Stomach (tissue), 9 donors: ENCODE measurements around the gene INF2. TPM values are rescaled to one million over a fixed set of nuclear protein-coding genes. Genes with fewer than 3 reads are reported as not detected.

Experiments
- DNase-seq, 2 donors: peaks; one replicate each; pipeline versions ENCODE4 v3.0.0 to v3.0.0-alpha.2; 2013 to 2019
- H3K27ac ChIP-seq, 5 donors: fragments of 200-600 bp in 4 of 5; sonication (generic) in 4 of 5; one replicate each; pipeline ENCODE4 v1.5.1; 2013 to 2019; ENCODE audit warnings: mild to moderate bottlenecking in 1 of 5, moderate library complexity in 1 of 5
- H3K27me3 ChIP-seq, 3 donors: fragments of 200-600 bp; sonication (generic); one replicate each; pipeline ENCODE4 v1.5.1; 2017 to 2019; ENCODE audit warnings: mixed run types in 1 of 3
- H3K36me3 ChIP-seq, 4 donors: fragments of 200-600 bp; sonication (generic); 1 replicate in 3 of 4; 2 replicates in 1 of 4; pipeline ENCODE4 v1.5.1; 2016 to 2019
- H3K4me1 ChIP-seq, 4 donors: fragments of 200-600 bp; sonication (generic); one replicate each; pipeline ENCODE4 v1.5.1; 2016 to 2019
- H3K4me3 ChIP-seq, 4 donors: fragments of 200-600 bp; sonication (generic) in 3 of 4; one replicate each; pipeline ENCODE4 v1.5.1; 2016 to 2019; ENCODE audit warnings: mild to moderate bottlenecking in 1 of 4
- H3K9me3 ChIP-seq, 4 donors: fragments of 200-600 bp; sonication (generic); one replicate each; pipeline ENCODE4 v1.5.1; 2016 to 2019
- EP300 ChIP-seq: sonication (generic); formaldehyde crosslinking; IDR thresholded peaks from one replicate; pipeline ENCODE4 v1.6.1; 2017; ENCODE audit warnings: antibody characterized with exemption
- POLR2A ChIP-seq, 4 donors: fragments of 450-650 bp; IDR thresholded peaks; one replicate each; pipeline ENCODE4 v1.6.1; 2016; ENCODE audit warnings: antibody characterized with exemption in 4 of 4, control low read depth in 2 of 4, mild to moderate bottlenecking in 1 of 4, moderate library complexity in 1 of 4
- POLR2AphosphoS5 ChIP-seq, 3 donors: sonication (generic); formaldehyde crosslinking; IDR thresholded peaks; one replicate each; pipeline ENCODE4 v1.6.1; 2016; ENCODE audit warnings: antibody characterized with exemption in 3 of 3
- WGBS, 5 donors: extraction: QIAGEN DNeasy Blood & Tissue Kit in 3 of 5; methylation state at CpG; one replicate each; pipeline versions ENCODE4 v1.1.5 to v1.1.7; 2013 to 2018; 5-methylcytosine and 5-hydroxymethylcytosine counted together
- intact Hi-C: fragments of 100-400 bp; cut with DNase I; formaldehyde crosslinking; loops from one replicate; pipeline ENCODE4 v1.15.1; 2023; ENCODE audit warnings: low total_unique reads
- polyA plus RNA-seq, 3 donors: library from polyadenylated mRNA; stranded (reverse); fragments of 200-250 nt; gene quantifications; one replicate each; pipeline ENCODE4 v1.2.3, GENCODE V29; 2013
- total RNA-seq, 5 donors: library from RNA; depleted of rRNA; stranded (reverse); fragments of >200 nt; gene quantifications; one replicate each; pipeline versions ENCODE4 v1.1.0 to v1.2.3, GENCODE V29; 2014 to 2016
- TF ChIP-seq, protein P1 (sequence below), 7 experiments: fragments of 450-650 bp in 4 of 7; fragments of 200-600 bp in 3 of 7; sonication (generic) in 3 of 7; IDR thresholded peaks; one replicate each; pipeline ENCODE4 v1.5.1; 2016 to 2019; ENCODE audit warnings: antibody characterized with exemption in 7 of 7, control low read depth in 2 of 7, mild to moderate bottlenecking in 1 of 7
- donor health status: healthy with polysubstance abuse.
- donor health status: Bipolar disorder and iron deficiency.
- donor health status: healthy.

INF2 gene
- total and polyA plus RNA-seq, 8 donors, result 45.9 to 385 (median 146) TPM

DNA sequence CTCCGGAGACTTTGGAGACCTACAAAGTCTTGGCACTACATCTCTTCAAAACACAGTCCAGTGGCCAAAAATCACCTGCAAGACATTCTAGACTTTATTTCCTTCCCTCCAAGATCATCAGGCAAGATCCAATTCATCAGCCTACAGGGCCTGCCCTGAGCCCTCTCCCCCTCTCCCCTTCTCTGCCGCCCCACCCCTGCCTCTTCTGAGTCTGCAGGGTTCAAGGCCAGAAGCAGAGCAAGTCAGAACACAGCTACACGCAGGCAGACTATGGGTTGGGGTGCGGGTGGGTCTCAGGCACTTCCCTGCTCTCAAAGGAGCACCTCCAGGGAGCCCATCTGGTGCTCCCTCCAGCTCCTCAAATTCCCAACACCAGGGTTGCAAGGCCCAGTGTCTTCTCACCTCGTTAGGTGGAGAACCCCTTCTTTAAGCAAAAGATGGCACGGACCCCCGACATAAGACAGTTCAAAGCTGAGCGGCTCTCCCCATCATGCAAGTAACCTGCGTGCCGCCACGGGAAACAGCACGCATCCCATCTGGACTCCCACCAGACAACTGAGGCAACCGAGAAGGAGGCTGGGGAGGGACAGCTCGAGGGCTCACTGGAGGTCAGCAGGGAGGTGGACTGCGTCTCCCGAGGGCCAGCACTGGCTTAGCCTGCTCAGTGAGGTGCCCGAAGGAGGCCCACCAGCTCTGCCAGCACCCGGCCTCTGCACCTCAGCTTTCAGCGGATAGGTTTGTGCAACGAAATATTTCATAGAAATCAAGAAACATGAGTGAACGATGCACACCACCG lies 5.6 kb upstream of the INF2 start:
- WGBS, 5 donors, result 85 to 90% (median 89%) methylated on average over 15 to 22 of the region's 22 CpGs
- Histone ChIP-seq H3K36me3 (no peaks in the 10 kb centered on the region), H3K4me1 (peaks cover 60 to 68% (median 67%) of the 10 kb centered on the region in 4 donors), H3K9me3 (no peaks in the 10 kb centered on the region), H3K27me3 (no peaks in the 10 kb centered on the region), H3K27ac (no peak overlapping the region), H3K4me3 (no peak overlapping the region)
- TF ChIP-seq, protein P1, sequence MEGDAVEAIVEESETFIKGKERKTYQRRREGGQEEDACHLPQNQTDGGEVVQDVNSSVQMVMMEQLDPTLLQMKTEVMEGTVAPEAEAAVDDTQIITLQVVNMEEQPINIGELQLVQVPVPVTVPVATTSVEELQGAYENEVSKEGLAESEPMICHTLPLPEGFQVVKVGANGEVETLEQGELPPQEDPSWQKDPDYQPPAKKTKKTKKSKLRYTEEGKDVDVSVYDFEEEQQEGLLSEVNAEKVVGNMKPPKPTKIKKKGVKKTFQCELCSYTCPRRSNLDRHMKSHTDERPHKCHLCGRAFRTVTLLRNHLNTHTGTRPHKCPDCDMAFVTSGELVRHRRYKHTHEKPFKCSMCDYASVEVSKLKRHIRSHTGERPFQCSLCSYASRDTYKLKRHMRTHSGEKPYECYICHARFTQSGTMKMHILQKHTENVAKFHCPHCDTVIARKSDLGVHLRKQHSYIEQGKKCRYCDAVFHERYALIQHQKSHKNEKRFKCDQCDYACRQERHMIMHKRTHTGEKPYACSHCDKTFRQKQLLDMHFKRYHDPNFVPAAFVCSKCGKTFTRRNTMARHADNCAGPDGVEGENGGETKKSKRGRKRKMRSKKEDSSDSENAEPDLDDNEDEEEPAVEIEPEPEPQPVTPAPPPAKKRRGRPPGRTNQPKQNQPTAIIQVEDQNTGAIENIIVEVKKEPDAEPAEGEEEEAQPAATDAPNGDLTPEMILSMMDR (IDR thresholded peaks at IDR 0.05), result no peak
- TF ChIP-seq EP300, result no peak
- TF ChIP-seq POLR2A (IDR thresholded peaks at IDR 0.05), result no peak
- no peak for TF ChIP-seq POLR2AphosphoS5 (IDR thresholded peaks at IDR 0.05)
- intact Hi-C loops, result no loop called here
- no peak for DNase-seq

DNA sequence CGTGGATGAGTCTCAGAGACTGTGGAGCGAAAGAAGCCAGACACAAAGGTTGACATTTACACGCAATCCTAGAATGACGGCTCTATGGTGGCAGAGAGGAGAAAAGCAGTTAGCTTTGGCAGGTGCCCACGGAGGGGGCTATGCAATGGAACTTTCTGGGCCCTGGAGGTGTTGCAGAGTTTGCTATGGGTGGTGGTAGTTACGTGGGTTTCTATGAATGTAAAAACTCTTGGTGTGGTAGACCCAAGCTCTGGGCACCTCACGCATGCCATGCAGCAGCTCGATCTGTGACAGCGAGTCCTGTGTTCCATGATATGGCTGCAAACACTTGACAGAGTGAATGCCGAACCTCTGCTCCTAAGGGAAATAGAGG lies 5.0 kb upstream of the INF2 start:
- 90 to 96% (median 95%) methylated on average over 9 to 10 of the region's 10 CpGs for WGBS, 5 donors
- TF ChIP-seq EP300 (no peak), POLR2AphosphoS5 (IDR thresholded peaks at IDR 0.05) (no peak), POLR2A (IDR thresholded peaks at IDR 0.05) (no peak)
- TF ChIP-seq, protein P1 (IDR thresholded peaks at IDR 0.05), result no peak
- Histone ChIP-seq H3K27me3 (no peaks in the 10 kb centered on the region), H3K27ac (no peak overlapping the region), H3K4me1 (peaks cover 58 to 67% (median 66%) of the 10 kb centered on the region in 4 donors), H3K4me3 (no peak overlapping the region), H3K9me3 (no peaks in the 10 kb centered on the region), H3K36me3 (no peaks in the 10 kb centered on the region)
- DNase-seq, result no peak
- intact Hi-C loops, result no loop called here

DNA sequence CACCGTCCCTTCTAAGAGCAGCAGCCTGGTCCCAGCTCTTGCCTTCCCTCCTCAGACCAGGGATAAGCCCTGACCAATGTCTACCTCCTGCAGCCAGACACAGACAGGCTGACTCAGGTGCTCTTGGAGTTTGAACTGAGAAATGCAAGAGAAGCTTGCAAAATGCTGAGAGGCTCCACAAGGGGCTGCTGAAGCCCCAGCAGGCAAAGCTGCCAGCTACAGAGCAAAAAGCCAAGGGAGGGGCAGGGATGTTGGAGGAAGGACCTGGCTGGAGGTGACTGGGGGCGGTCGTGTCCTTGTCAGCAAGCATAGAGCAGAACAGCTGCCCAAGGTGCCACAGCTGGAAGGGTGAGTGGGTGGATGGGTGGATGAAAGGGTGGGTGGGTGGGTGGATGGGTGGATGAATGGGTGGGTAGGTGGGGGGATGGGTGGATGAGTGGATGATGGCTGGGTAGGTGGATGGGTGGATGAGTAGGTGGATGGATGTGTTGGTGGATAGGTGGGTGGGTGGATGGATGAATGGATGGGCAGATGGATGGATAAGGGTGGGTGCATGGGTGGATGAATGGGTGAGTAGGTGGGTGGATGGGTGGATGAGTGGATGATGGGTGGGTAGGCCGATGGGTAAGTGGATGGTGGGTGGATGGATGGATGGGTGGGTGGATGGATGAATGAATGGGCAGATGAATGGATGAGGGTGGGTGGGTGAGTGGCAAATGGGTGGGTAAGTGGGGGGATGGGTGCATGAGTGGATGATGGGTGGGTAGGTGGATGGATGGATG lies 4.0 kb upstream of the INF2 start:
- no peaks in the 10 kb centered on the region for H3K9me3 ChIP-seq
- 71 to 87% (median 82%) methylated on average over 4 of the region's 4 CpGs for WGBS, 5 donors
- H3K36me3 ChIP-seq, result no peaks in the 10 kb centered on the region
- intact Hi-C loops, result no loop called here
- H3K4me1 ChIP-seq, result peaks cover 56 to 65% (median 62%) of the 10 kb centered on the region in 4 donors
- H3K4me3 ChIP-seq, result no peak overlapping the region
- no peak for TF ChIP-seq POLR2A (IDR thresholded peaks at IDR 0.05)
- TF ChIP-seq, protein P1 (IDR thresholded peaks at IDR 0.05), result no peak
- H3K27ac ChIP-seq, result no peak overlapping the region
- no peak for DNase-seq
- H3K27me3 ChIP-seq, result no peaks in the 10 kb centered on the region

DNA sequence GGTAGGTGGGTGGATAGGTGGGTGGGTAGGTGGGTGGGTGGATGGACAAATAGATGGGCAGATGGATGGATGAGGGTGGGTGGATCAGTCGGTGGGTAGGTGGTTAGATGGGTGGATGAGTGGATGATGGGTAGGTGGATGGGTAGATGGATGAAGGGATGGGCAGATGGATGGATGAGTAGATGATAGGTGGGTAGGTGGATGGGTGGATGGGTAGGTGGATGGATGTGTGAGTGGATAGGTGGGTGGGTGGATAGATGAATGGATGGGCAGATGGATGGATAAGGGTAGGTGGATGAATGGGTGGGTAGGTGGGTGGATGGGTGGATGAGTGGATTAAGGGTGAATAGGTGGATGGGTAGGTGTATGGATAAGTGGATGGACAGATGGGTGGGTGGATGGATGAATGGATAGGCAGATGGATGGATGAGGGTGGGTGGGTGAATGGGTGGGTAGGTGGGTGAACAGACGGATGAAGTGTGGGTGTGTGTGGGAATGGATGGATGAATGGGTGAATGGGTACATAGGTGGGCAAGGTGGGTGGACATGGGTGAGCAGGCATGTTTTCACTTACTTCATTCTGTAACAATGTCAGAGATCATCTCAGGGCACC lies 3.3 kb upstream of the INF2 start:
- Histone ChIP-seq H3K27ac (peak overlapping the region; percentile 90 to 96 (median 92)), H3K4me3 (no peak overlapping the region), H3K4me1 (peaks cover 56 to 65% (median 62%) of the 10 kb centered on the region in 4 donors), H3K36me3 (no peaks in the 10 kb centered on the region), H3K9me3 (no peaks in the 10 kb centered on the region), H3K27me3 (no peaks in the 10 kb centered on the region)
- no peak for DNase-seq
- 95 to 100% (median 99%) methylated on average over 2 of the region's 2 CpGs for WGBS, 5 donors
- TF ChIP-seq POLR2A (IDR thresholded peaks at IDR 0.05) (no peak), EP300 (no peak), POLR2AphosphoS5 (IDR thresholded peaks at IDR 0.05) (no peak)
- TF ChIP-seq, protein P1 (IDR thresholded peaks at IDR 0.05), result no peak
- intact Hi-C loops, result no loop called here
